GM18951 (cell line): ENCODE measurements around the gene POLR2L.

ENCODE experiments used
- POLR2A ChIP-seq: IDR thresholded peaks from 4 replicates; pipeline ENCODE4 v1.6.1; 2011; ENCODE audit warnings: mild to moderate bottlenecking; ENCODE audit not compliant: insufficient read length, insufficient read depth; ENCODE audit errors: extremely low read depth
- in situ Hi-C: fragments of 300-500 bp; cut with MboI; formaldehyde crosslinking; loops from one replicate; pipeline ENCODE4 v1.12.0; 2022; ENCODE audit warnings: low sequenced_read_pairs, mixed read lengths, inconsistent platforms; ENCODE audit not compliant: unreplicated experiment

POLR2L gene

GRCh38 chr11:829176-829846, 13.0 kb downstream of the POLR2L start:
- peak; percentile 14 for TF ChIP-seq POLR2A
- in situ Hi-C loops: no loop called here

- no peak for TF ChIP-seq POLR2A
- in situ Hi-C loops: no loop called here
Observed at GRCh38 chr11:828506-829175, 13.7 kb downstream of the POLR2L start.

- in situ Hi-C loops: no loop called here
- no peak for TF ChIP-seq POLR2A
Observed at GRCh38 chr11:827897-828192, 14.5 kb downstream of the POLR2L start, which contains the start of gene CRACR2B. Gene CRACR2B, plus strand, starts transcription at chr11:827919. Its CDS starts 689 bp downstream, at chr11:828608.

GRCh38 chr11:827146-827896, 15.0 kb downstream of the POLR2L start:
- peak; percentile 53 for TF ChIP-seq POLR2A
- in situ Hi-C loops: no loop called here

- no peak for TF ChIP-seq POLR2A
- in situ Hi-C loops: no loop called here
Observed at GRCh38 chr11:826836-827145, 15.5 kb downstream of the POLR2L start.

- TF ChIP-seq POLR2A: no peak
- in situ Hi-C loops: no loop called here
Observed at GRCh38 chr11:826227-826621, 16.1 kb downstream of the POLR2L start.

GRCh38 chr11:825366-826226, 16.7 kb downstream of the POLR2L start:
- no peak for TF ChIP-seq POLR2A
- in situ Hi-C loops: no loop called here

GRCh38 chr11:824942-825341, 17.4 kb downstream of the POLR2L start:
- in situ Hi-C loops: no loop called here
- no peak for TF ChIP-seq POLR2A

- no peak for TF ChIP-seq POLR2A
- in situ Hi-C loops: no loop called here
Observed at GRCh38 chr11:824292-824880, 17.9 kb downstream of the POLR2L start.

- in situ Hi-C loops: no loop called here
- TF ChIP-seq POLR2A: no peak
Observed at GRCh38 chr11:823441-824291, 18.7 kb downstream of the POLR2L start.

- no peak for TF ChIP-seq POLR2A
- in situ Hi-C loops: no loop called here
Observed at GRCh38 chr11:821512-822371, 20.6 kb downstream of the POLR2L start.
